Measurements from ENCODE around the gene DDX4.
A peak's percentile ranks its signal among the peaks of the same experiment; 100 is the strongest.
"Not testable (repeated sequence)": the region's sequence is repeated elsewhere in the genome, so short reads cannot be mapped to it uniquely, and the experiment has no call there.

DDX4 gene

GRCh38 chr5:55706230-55706629, 31.6 kb upstream of the DDX4 start:
- H3K9me3 ChIP-seq (ENCODE audit: insufficient read depth, low read depth, low read length), result no peaks in the 10 kb centered on the region
- no peak overlapping the region for H3K4me3 ChIP-seq (ENCODE audit: low read length)
- no peak overlapping the region for H3K9ac ChIP-seq (ENCODE audit: low read depth, low read length)
- H3K4me1 ChIP-seq (ENCODE audit: insufficient read depth, low read length), result 0 out of 2 replicates have a peak, but pooled peaks cover 1% of the 10 kb centered on the region
- H3K36me3 ChIP-seq (ENCODE audit: insufficient read depth, low read length), result peaks cover 35% of the 10 kb centered on the region
- H3K27me3 ChIP-seq (ENCODE audit: insufficient read depth, low read length), result no peaks in the 10 kb centered on the region
- H3K27ac ChIP-seq (ENCODE audit: low read depth, low read length), result no peak overlapping the region

- no peaks in the 10 kb centered on the region for H3K27me3 ChIP-seq (ENCODE audit: insufficient read depth, low read length)
- peaks cover 3% of the 10 kb centered on the region; the same call in 1 of the 2 replicates for H3K4me1 ChIP-seq (ENCODE audit: insufficient read depth, low read length)
- no peak overlapping the region for H3K27ac ChIP-seq (ENCODE audit: low read depth, low read length)
- no peak overlapping the region for H3K9ac ChIP-seq (ENCODE audit: low read depth, low read length)
- peaks cover 25% of the 10 kb centered on the region for H3K36me3 ChIP-seq (ENCODE audit: insufficient read depth, low read length)
- H3K4me3 ChIP-seq (ENCODE audit: low read length), result no peak overlapping the region
- H3K9me3 ChIP-seq (ENCODE audit: insufficient read depth, low read depth, low read length), result no peaks in the 10 kb centered on the region
Observed at GRCh38 chr5:55708732-55709131, 29.1 kb upstream of the DDX4 start.

- H3K27ac ChIP-seq (ENCODE audit: low read depth, low read length), result peak overlapping the region; percentile 49; the same call in 1 of the 2 replicates
- 18% methylated on average over 18 of the region's 18 CpGs for WGBS
- peak overlapping the region; percentile 83 for H3K9ac ChIP-seq (ENCODE audit: low read depth, low read length)
Observed at GRCh38 chr5:55711507-55712022, 26.3 kb upstream of the DDX4 start.

GRCh38 chr5:55712023-55712859, 25.6 kb upstream of the DDX4 start, which contains the start of gene SLC38A9:
Gene SLC38A9 (minus strand): TSS chr5:55712324. CDS start chr5:55697958, 14,366 bp downstream.
- Histone ChIP-seq H3K36me3 (ENCODE audit: insufficient read depth, low read length) (peaks cover 19% of the 10 kb centered on the region), H3K9me3 (ENCODE audit: insufficient read depth, low read depth, low read length) (no peaks in the 10 kb centered on the region), H3K4me3 (ENCODE audit: low read length) (peak within 1 kb of the TSS; percentile 93), H3K4me1 (ENCODE audit: insufficient read depth, low read length) (peaks cover 3% of the 10 kb centered on the region; the same call in 1 of the 2 replicates), H3K27me3 (ENCODE audit: insufficient read depth, low read length) (no peaks in the 10 kb centered on the region), H3K27ac (ENCODE audit: low read depth, low read length) (peak within 1 kb of the TSS; percentile 72), H3K9ac (ENCODE audit: low read depth, low read length) (peak within 1 kb of the TSS; percentile 85)
- WGBS, result under 1% methylated on average over 55 of the region's 55 CpGs

More at GRCh38 chr5:55711507-55712022, 26.3 kb upstream of the DDX4 start:
- H3K36me3 ChIP-seq (ENCODE audit: insufficient read depth, low read length), result peaks cover 19% of the 10 kb centered on the region
- no peaks in the 10 kb centered on the region for H3K27me3 ChIP-seq (ENCODE audit: insufficient read depth, low read length)
- no peaks in the 10 kb centered on the region for H3K9me3 ChIP-seq (ENCODE audit: insufficient read depth, low read depth, low read length)
- peaks cover 3% of the 10 kb centered on the region; the same call in 1 of the 2 replicates for H3K4me1 ChIP-seq (ENCODE audit: insufficient read depth, low read length)
- peak overlapping the region; percentile 93 for H3K4me3 ChIP-seq (ENCODE audit: low read length)

- H3K27ac ChIP-seq (ENCODE audit: low read depth, low read length), result no peak overlapping the region
- WGBS, result 93% methylated on average over 3 of the region's 3 CpGs
- no peaks in the 10 kb centered on the region for H3K27me3 ChIP-seq (ENCODE audit: insufficient read depth, low read length)
- H3K4me1 ChIP-seq (ENCODE audit: insufficient read depth, low read length), result peaks cover 3% of the 10 kb centered on the region; the same call in 1 of the 2 replicates
- H3K9ac ChIP-seq (ENCODE audit: low read depth, low read length), result no peak overlapping the region
- no peak overlapping the region for H3K4me3 ChIP-seq (ENCODE audit: low read length)
- peaks cover 5% of the 10 kb centered on the region; the same call in 1 of the 2 replicates for H3K36me3 ChIP-seq (ENCODE audit: insufficient read depth, low read length)
- H3K9me3 ChIP-seq (ENCODE audit: insufficient read depth, low read depth, low read length), result no peaks in the 10 kb centered on the region
Observed at GRCh38 chr5:55713871-55714270, 24.0 kb upstream of the DDX4 start.

- Histone ChIP-seq H3K4me3 (ENCODE audit: low read length) (no peak overlapping the region), H3K9ac (ENCODE audit: low read depth, low read length) (no peak overlapping the region), H3K9me3 (ENCODE audit: insufficient read depth, low read depth, low read length) (no peaks in the 10 kb centered on the region), H3K27me3 (ENCODE audit: insufficient read depth, low read length) (no peaks in the 10 kb centered on the region), H3K36me3 (ENCODE audit: insufficient read depth, low read length) (0 out of 2 replicates have a peak, but pooled peaks cover under 1% of the 10 kb centered on the region), H3K27ac (ENCODE audit: low read depth, low read length) (no peak overlapping the region), H3K4me1 (ENCODE audit: insufficient read depth, low read length) (peaks cover 3% of the 10 kb centered on the region; the same call in 1 of the 2 replicates)
- WGBS, result 68% methylated on average over 1 of the region's 1 CpG
Observed at GRCh38 chr5:55714339-55714738, 23.5 kb upstream of the DDX4 start.

- no peaks in the 10 kb centered on the region for H3K27me3 ChIP-seq (ENCODE audit: insufficient read depth, low read length)
- no peak overlapping the region for H3K9ac ChIP-seq (ENCODE audit: low read depth, low read length)
- no peaks in the 10 kb centered on the region for H3K9me3 ChIP-seq (ENCODE audit: insufficient read depth, low read depth, low read length)
- H3K4me3 ChIP-seq (ENCODE audit: low read length), result no peak overlapping the region
- no peaks in the 10 kb centered on the region for H3K36me3 ChIP-seq (ENCODE audit: insufficient read depth, low read length)
- peaks cover 3% of the 10 kb centered on the region; the same call in 1 of the 2 replicates for H3K4me1 ChIP-seq (ENCODE audit: insufficient read depth, low read length)
- H3K27ac ChIP-seq (ENCODE audit: low read depth, low read length), result no peak overlapping the region
- 89% methylated on average over 5 of the region's 6 CpGs for WGBS
Observed at GRCh38 chr5:55714749-55715148, 23.1 kb upstream of the DDX4 start.

- Histone ChIP-seq H3K27ac (ENCODE audit: low read depth, low read length) (no peak overlapping the region), H3K27me3 (ENCODE audit: insufficient read depth, low read length) (no peaks in the 10 kb centered on the region), H3K36me3 (ENCODE audit: insufficient read depth, low read length) (no peaks in the 10 kb centered on the region), H3K4me3 (ENCODE audit: low read length) (no peak overlapping the region), H3K4me1 (ENCODE audit: insufficient read depth, low read length) (peaks cover 3% of the 10 kb centered on the region; the same call in 1 of the 2 replicates), H3K9me3 (ENCODE audit: insufficient read depth, low read depth, low read length) (no peaks in the 10 kb centered on the region), H3K9ac (ENCODE audit: low read depth, low read length) (no peak overlapping the region)
- WGBS, result 89% methylated on average over 6 of the region's 6 CpGs
Observed at GRCh38 chr5:55715519-55716078, 22.3 kb upstream of the DDX4 start.

GRCh38 chr5:55719026-55719425, 18.8 kb upstream of the DDX4 start:
- H3K4me3 ChIP-seq (ENCODE audit: low read length); H3K9ac ChIP-seq (ENCODE audit: low read depth, low read length); H3K9me3 ChIP-seq (ENCODE audit: insufficient read depth, low read depth, low read length); H3K27me3 ChIP-seq (ENCODE audit: insufficient read depth, low read length); H3K36me3 ChIP-seq (ENCODE audit: insufficient read depth, low read length); H3K27ac ChIP-seq (ENCODE audit: low read depth, low read length); H3K4me1 ChIP-seq (ENCODE audit: insufficient read depth, low read length): not testable (repeated sequence)
- WGBS, result 68% methylated on average over 1 of the region's 2 CpGs

- 92% methylated on average over 3 of the region's 3 CpGs for WGBS
Observed at GRCh38 chr5:55720188-55720703, 17.6 kb upstream of the DDX4 start.

GRCh38 chr5:55724281-55724680, 13.6 kb upstream of the DDX4 start:
- Histone ChIP-seq H3K36me3 (ENCODE audit: insufficient read depth, low read length) (no peaks in the 10 kb centered on the region), H3K9me3 (ENCODE audit: insufficient read depth, low read depth, low read length) (no peaks in the 10 kb centered on the region), H3K27me3 (ENCODE audit: insufficient read depth, low read length) (no peaks in the 10 kb centered on the region), H3K9ac (ENCODE audit: low read depth, low read length) (no peak overlapping the region), H3K4me3 (ENCODE audit: low read length) (no peak overlapping the region), H3K27ac (ENCODE audit: low read depth, low read length) (no peak overlapping the region), H3K4me1 (ENCODE audit: insufficient read depth, low read length) (no peaks in the 10 kb centered on the region)
- WGBS, result 97% methylated on average over 4 of the region's 4 CpGs

More at GRCh38 chr5:55720188-55720703, 17.6 kb upstream of the DDX4 start:
- H3K4me3 ChIP-seq (ENCODE audit: low read length), result no peak overlapping the region
- no peaks in the 10 kb centered on the region for H3K27me3 ChIP-seq (ENCODE audit: insufficient read depth, low read length)
- no peaks in the 10 kb centered on the region for H3K9me3 ChIP-seq (ENCODE audit: insufficient read depth, low read depth, low read length)
- no peaks in the 10 kb centered on the region for H3K4me1 ChIP-seq (ENCODE audit: insufficient read depth, low read length)
- no peaks in the 10 kb centered on the region for H3K36me3 ChIP-seq (ENCODE audit: insufficient read depth, low read length)
- H3K27ac ChIP-seq (ENCODE audit: low read depth, low read length), result no peak overlapping the region
- H3K9ac ChIP-seq (ENCODE audit: low read depth, low read length), result no peak overlapping the region

Measured in HUES64 (cell line).